ENCODE data around the gene ATAD3C. TPM values are rescaled to one million over a fixed set of nuclear protein-coding genes. Genes with fewer than 3 reads are reported as not detected.
A peak's percentile ranks its signal among the peaks of the same experiment; 100 is the strongest.

ATAD3C gene
- total and polyA plus RNA-seq, 2 of the 8 experiments (the other 6 are each of a cell fraction or from before 2014, with no cell fraction given), result 2.0 to 2.7 TPM

DNA sequence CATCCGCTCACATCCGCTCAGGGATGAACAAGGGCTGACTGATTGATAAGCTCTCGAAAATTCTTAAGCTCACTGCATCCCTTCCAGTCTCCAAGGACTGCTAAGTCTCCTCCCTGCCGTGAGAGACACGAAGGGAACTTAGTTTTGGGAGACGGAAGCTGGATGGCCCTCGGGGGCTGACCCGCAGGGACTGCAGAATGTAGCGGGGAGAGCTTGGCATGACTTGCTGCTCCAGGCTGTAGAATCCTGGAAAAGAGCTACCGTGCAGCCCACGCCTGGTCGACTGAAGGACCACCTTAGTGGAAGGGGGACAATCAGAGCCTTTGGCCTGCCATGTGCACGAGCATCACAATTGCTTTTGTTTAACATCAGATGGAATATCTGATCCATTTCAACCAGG is 33.7 kb upstream of the ATAD3C start:
- H3K27me3 ChIP-seq (replicated peaks in 1 of 4; ENCODE audit: control insufficient read depth in 3 of 4, extremely low read depth in 1 of 4, insufficient read depth in 3 of 4, low read length in 3 of 4), result no peaks in the 10 kb centered on the region; a peak in 1 of 7 replicates
- H4K5ac ChIP-seq (ENCODE audit: insufficient read length, low read depth, low read length), result no peak overlapping the region
- ChIA-PET CTCF (ENCODE audit: partially characterized antibody) (interaction anchor here (0.6 to 5.1 kb wide), 6 partner anchors 10 to 432 kb away, joined by 3 to 32 read pairs (median 6); no protein-coding TSS in a partner anchor), POLR2A (ENCODE audit: partially characterized antibody) (interaction anchor here (0.6 to 4.8 kb wide), 10 partner anchors 9 to 140 kb away, joined by 3 to 27 read pairs (median 6); partner anchors contain the start of genes CCNL2 and MRPL20)
- H3K79me1 ChIP-seq (ENCODE audit: low read depth, low read length), result no peaks in the 10 kb centered on the region
- no peak overlapping the region for H3K18ac ChIP-seq (ENCODE audit: extremely low read depth, low read length)
- H3K4me2 ChIP-seq (ENCODE audit: insufficient read depth in 1 of 2, low read depth in 2 of 2, low read length in 2 of 2), result no peak overlapping the region
- H4K91ac ChIP-seq (replicated peaks; ENCODE audit: insufficient read length, low read length), result no peak overlapping the region
- no peak overlapping the region for H2AFZ ChIP-seq (ENCODE audit: low read length)
- H2BK15ac ChIP-seq (ENCODE audit: low read length), result 0 out of 2 replicates have a peak overlapping the region, but pooled peaks have one; percentile 61
- no peak overlapping the region for H3K14ac ChIP-seq (ENCODE audit: insufficient read length)
- H3K4ac ChIP-seq (replicated peaks; ENCODE audit: insufficient read length, low read depth, low read length), result no peak overlapping the region
- DNase-seq (ENCODE audit: low read depth in 1 of 2, low spot score in 2 of 2) (no peak), FAIRE-seq (no peak)
- H2BK5ac ChIP-seq (ENCODE audit: low read depth, low read length), result no peak overlapping the region
- no peak overlapping the region for H2BK120ac ChIP-seq (replicated peaks; ENCODE audit: low read depth, low read length)
- no peaks in the 10 kb centered on the region for H3K79me2 ChIP-seq (ENCODE audit: control insufficient read depth in 1 of 2, insufficient read depth in 2 of 2, low read length in 2 of 2)
- no peak overlapping the region for H3K9ac ChIP-seq (replicated peaks in 1 of 4; ENCODE audit: extremely low read depth in 1 of 4, low read depth in 3 of 4, low read length in 3 of 4)
- no peaks in the 10 kb centered on the region for H4K20me1 ChIP-seq (replicated peaks in 1 of 2; ENCODE audit: control insufficient read depth in 1 of 2, insufficient read depth in 2 of 2, low read length in 2 of 2)
- H3K36me3 ChIP-seq (ENCODE audit: control insufficient read depth in 2 of 4, insufficient read depth in 4 of 4, low read length in 3 of 4), result peaks cover 0 to 4% (median 0%) of the 10 kb centered on the region in 4 experiments; a peak in 1 of 8 replicates
- peaks cover 0 to 14% (median 11%) of the 10 kb centered on the region in 4 experiments; a peak in 6 of 7 replicates for H3K4me1 ChIP-seq (replicated peaks in 1 of 4; ENCODE audit: control insufficient read depth in 3 of 4, insufficient read depth in 4 of 4, low read length in 3 of 4)
- H3K23me2 ChIP-seq (ENCODE audit: low read depth, low read length), result peaks cover 6% of the 10 kb centered on the region; the same call in 1 of the 2 replicates
- no peak overlapping the region for H3K4me3 ChIP-seq (ENCODE audit: extremely low read depth in 1 of 4, insufficient read depth in 2 of 4, low read depth in 3 of 4, low read length in 4 of 4)
- H2AK5ac ChIP-seq (ENCODE audit: low read depth, low read length), result no peak overlapping the region
- H2BK12ac ChIP-seq (ENCODE audit: low read depth, low read length), result 0 out of 2 replicates have a peak overlapping the region, but pooled peaks have one; percentile 80
- H3K23ac ChIP-seq (ENCODE audit: insufficient read length), result no peak overlapping the region
- no peak overlapping the region for H4K8ac ChIP-seq (ENCODE audit: extremely low read depth, insufficient read depth, low read length)
- 93% methylated on average over 13 of the region's 13 CpGs; no CpG with 5 or more reads in 1 of the 2 experiments for WGBS, 2 experiments (ENCODE audit: extremely low coverage in 1 of 2, insufficient coverage in 1 of 2, insufficient read length in 1 of 2, insufficient replicate concordance in 2 of 2, low coverage in 1 of 2, low lambda C conversion rate in 2 of 2, missing lambda C conversion rate in 1 of 2)
- H3K9me3 ChIP-seq (ENCODE audit: insufficient read depth in 2 of 2, low read depth in 1 of 2, low read length in 1 of 2), result peaks cover 4 to 7% of the 10 kb centered on the region in 2 experiments; a peak in 1 of 4 replicates
- H3K56ac ChIP-seq (replicated peaks; ENCODE audit: insufficient read length, low read depth, low read length), result no peak overlapping the region
- 0 out of 2 replicates have a peak overlapping the region, but pooled peaks have one; percentile 80 for H2BK20ac ChIP-seq (ENCODE audit: low read length)
- H3K27ac ChIP-seq (ENCODE audit: low read depth, low read length), result no peak overlapping the region
- TF ChIP-seq SRF (IDR thresholded peaks at IDR 0.05; ENCODE audit: low read depth, low read length) (no peak), POU5F1 (IDR thresholded peaks at IDR 0.05; ENCODE audit: low read depth, low read length) (no peak), MAFK (IDR thresholded peaks at IDR 0.05; ENCODE audit: low read depth, low read length) (no peak), CREB1 (IDR thresholded peaks at IDR 0.05) (no peak), RAD21 (IDR thresholded peaks at IDR 0.05 in 1 of 2, conservative IDR thresholded peaks at IDR 0.05 in 1 of 2; ENCODE audit: low read depth in 2 of 2, low read length in 2 of 2) (no peak), ASH2L (IDR thresholded peaks at IDR 0.05; ENCODE audit: low read length) (no peak), MAX (IDR thresholded peaks at IDR 0.05) (no peak), RBBP5 (IDR thresholded peaks at IDR 0.05; ENCODE audit: borderline replicate concordance, low read depth, low read length) (no peak), BACH1 (IDR thresholded peaks at IDR 0.05; ENCODE audit: low read length) (no peak)
- TF ChIP-seq, protein P1, sequence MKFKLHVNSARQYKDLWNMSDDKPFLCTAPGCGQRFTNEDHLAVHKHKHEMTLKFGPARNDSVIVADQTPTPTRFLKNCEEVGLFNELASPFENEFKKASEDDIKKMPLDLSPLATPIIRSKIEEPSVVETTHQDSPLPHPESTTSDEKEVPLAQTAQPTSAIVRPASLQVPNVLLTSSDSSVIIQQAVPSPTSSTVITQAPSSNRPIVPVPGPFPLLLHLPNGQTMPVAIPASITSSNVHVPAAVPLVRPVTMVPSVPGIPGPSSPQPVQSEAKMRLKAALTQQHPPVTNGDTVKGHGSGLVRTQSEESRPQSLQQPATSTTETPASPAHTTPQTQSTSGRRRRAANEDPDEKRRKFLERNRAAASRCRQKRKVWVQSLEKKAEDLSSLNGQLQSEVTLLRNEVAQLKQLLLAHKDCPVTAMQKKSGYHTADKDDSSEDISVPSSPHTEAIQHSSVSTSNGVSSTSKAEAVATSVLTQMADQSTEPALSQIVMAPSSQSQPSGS (IDR thresholded peaks at IDR 0.05; ENCODE audit: low read length), result no peak

Data from H1 (cell line).